PC-9 (cell line): ENCODE results near the gene SH3RF3. TPM values are rescaled to one million over a fixed set of nuclear protein-coding genes. Genes with fewer than 3 reads are reported as not detected.

Experiments
- BruUV-seq: library from RNA; stranded (reverse); fragments of 400-500 nt; replicated peaks from 2 replicates; lab custom pipeline; 2021; lab: Mats Ljungman, UMichigan
- CTCF ChIA-PET: fragments of 300-600 bp; sonication (Branson Sonifier 250); formaldehyde crosslinking; loops from one replicate; lab custom pipeline; 2022; ENCODE audit warnings: antibody characterized with exemption; lab: Charles Lee
- POLR2A ChIA-PET: fragments of 300-600 bp; sonication (Branson Sonifier 250); formaldehyde crosslinking; loops from one replicate; lab custom pipeline; 2022; ENCODE audit warnings: antibody characterized with exemption; ENCODE audit not compliant: unreplicated experiment; lab: Charles Lee
- DNase-seq, 2 experiments: peaks; one replicate each; pipeline versions ENCODE4 v3.0.0 to v3.0.0-alpha.2; 2015 to 2022; ENCODE audit warnings: mixed read lengths in 1 of 2
- H2AFZ ChIP-seq: fragments of 200-600 bp; sonication (generic); 2 replicates; pipeline ENCODE4 v1.8.1; 2017; ENCODE audit warnings: antibody characterized with exemption
- H3F3A ChIP-seq: fragments of 200-600 bp; sonication (generic); 2 replicates; pipeline ENCODE4 v1.8.1; 2017; ENCODE audit warnings: antibody characterized with exemption, mild to moderate bottlenecking, low read depth; ENCODE audit not compliant: insufficient read depth
- H3K27ac ChIP-seq: fragments of 200-600 bp; sonication (generic); 2 replicates; pipeline ENCODE4 v1.6.1; 2016; ENCODE audit warnings: mixed run types
- H3K27me3 ChIP-seq: fragments of 200-600 bp; sonication (generic); 2 replicates; pipeline ENCODE4 v1.6.1; 2016; ENCODE audit warnings: low read depth, mixed run types; ENCODE audit not compliant: insufficient read depth
- H3K36me3 ChIP-seq: fragments of 200-600 bp; sonication (generic); 2 replicates; pipeline ENCODE4 v1.6.1; 2016; ENCODE audit warnings: low read depth, mixed run types
- H3K4me1 ChIP-seq: fragments of 200-600 bp; sonication (generic); replicated peaks from 2 replicates; pipeline ENCODE4 v1.6.1; 2016; ENCODE audit warnings: mixed run types; ENCODE audit not compliant: insufficient read depth
- H3K4me2 ChIP-seq: fragments of 200-600 bp; sonication (generic); 2 replicates; pipeline ENCODE4 v1.6.1; 2017; ENCODE audit warnings: mixed run types
- H3K4me3 ChIP-seq: fragments of 200-600 bp; sonication (generic); 2 replicates; pipeline ENCODE4 v1.6.1; 2016; ENCODE audit warnings: mixed run types
- H3K79me2 ChIP-seq: fragments of 200-600 bp; sonication (generic); 2 replicates; pipeline ENCODE4 v1.6.1; 2017; ENCODE audit warnings: low read depth, mixed run types
- H3K9me2 ChIP-seq: fragments of 200-600 bp; sonication (generic); 2 replicates; pipeline ENCODE4 v1.8.1; 2017; ENCODE audit warnings: mild to moderate bottlenecking; ENCODE audit not compliant: insufficient read depth
- H3K9me3 ChIP-seq: fragments of 200-600 bp; sonication (generic); 2 replicates; pipeline ENCODE4 v1.8.1; 2016; ENCODE audit warnings: low read depth; ENCODE audit not compliant: insufficient read depth
- H4K20me1 ChIP-seq: fragments of 200-600 bp; sonication (generic); 2 replicates; pipeline ENCODE4 v1.8.1; 2017; ENCODE audit not compliant: insufficient read depth
- CTCF ChIP-seq: fragments of 200-600 bp; sonication (generic); conservative IDR thresholded peaks from 2 replicates; pipeline ENCODE4 v1.6.1; 2017; ENCODE audit warnings: mixed run types, antibody characterized with exemption, mild to moderate bottlenecking, moderate library complexity
- EZH2 ChIP-seq: fragments of 200-600 bp; sonication (generic); IDR thresholded peaks from 2 replicates; pipeline ENCODE4 v1.8.0; 2017; ENCODE audit warnings: antibody characterized with exemption, low read depth
- intact Hi-C: fragments of 100-400 bp; cut with micrococcal nuclease; formaldehyde crosslinking; loops from one replicate; pipeline ENCODE4 v1.10.0; 2022; ENCODE audit not compliant: unreplicated experiment
- total RNA-seq: library from RNA; stranded (reverse); gene quantifications from 2 replicates; pipeline ENCODE4 v1.2.3, GENCODE V29; 2021

SH3RF3 gene
- total RNA-seq, 1 experiment from 2014 or later, result 6.1 TPM

GRCh38 chr2:109537565-109538222 lies 408.7 kb downstream of the SH3RF3 start:
- ChIA-PET CTCF (no interaction called here), POLR2A (no interaction called here)
- H3F3A ChIP-seq, result no peaks in the 10 kb centered on the region
- H3K27ac ChIP-seq, result no peak overlapping the region
- peaks cover 3% of the 10 kb centered on the region; the same call in 1 of the 2 replicates for H3K36me3 ChIP-seq
- H3K9me2 ChIP-seq, result no peaks in the 10 kb centered on the region
- H4K20me1 ChIP-seq, result no peaks in the 10 kb centered on the region
- no TSS peak for BruUV-seq
- no peak for TF ChIP-seq EZH2
- TF ChIP-seq CTCF, result no peak
- H3K4me3 ChIP-seq, result no peak overlapping the region
- no peak overlapping the region for H3K4me2 ChIP-seq
- H2AFZ ChIP-seq, result no peak overlapping the region
- DNase-seq, result no peak
- H3K27me3 ChIP-seq, result no peaks in the 10 kb centered on the region
- no peaks in the 10 kb centered on the region for H3K4me1 ChIP-seq
- H3K79me2 ChIP-seq, result no peaks in the 10 kb centered on the region
- intact Hi-C loops, result no loop called here
- H3K9me3 ChIP-seq, result no peaks in the 10 kb centered on the region; the same call in 1 of the 2 replicates

- no peaks in the 10 kb centered on the region for H3K79me2 ChIP-seq
- H3K4me2 ChIP-seq, result no peak overlapping the region
- no peaks in the 10 kb centered on the region for H3K9me2 ChIP-seq
- no peaks in the 10 kb centered on the region for H3F3A ChIP-seq
- no TSS peak for BruUV-seq
- no peak overlapping the region for H3K4me3 ChIP-seq
- H3K36me3 ChIP-seq, result peaks cover 5% of the 10 kb centered on the region; the same call in 1 of the 2 replicates
- no peak overlapping the region for H2AFZ ChIP-seq
- no peaks in the 10 kb centered on the region for H4K20me1 ChIP-seq
- no peaks in the 10 kb centered on the region for H3K4me1 ChIP-seq
- H3K27ac ChIP-seq, result no peak overlapping the region
- intact Hi-C loops, result no loop called here
- no peaks in the 10 kb centered on the region for H3K27me3 ChIP-seq
- TF ChIP-seq CTCF, result no peak
- TF ChIP-seq EZH2, result no peak
- H3K9me3 ChIP-seq, result no peaks in the 10 kb centered on the region; the same call in 1 of the 2 replicates
- CTCF ChIA-PET, result no interaction called here
- POLR2A ChIA-PET, result no interaction called here
- DNase-seq, result no peak
These were observed 409.5 kb downstream of the SH3RF3 start for GRCh38 chr2:109538546-109538945.

DNA sequence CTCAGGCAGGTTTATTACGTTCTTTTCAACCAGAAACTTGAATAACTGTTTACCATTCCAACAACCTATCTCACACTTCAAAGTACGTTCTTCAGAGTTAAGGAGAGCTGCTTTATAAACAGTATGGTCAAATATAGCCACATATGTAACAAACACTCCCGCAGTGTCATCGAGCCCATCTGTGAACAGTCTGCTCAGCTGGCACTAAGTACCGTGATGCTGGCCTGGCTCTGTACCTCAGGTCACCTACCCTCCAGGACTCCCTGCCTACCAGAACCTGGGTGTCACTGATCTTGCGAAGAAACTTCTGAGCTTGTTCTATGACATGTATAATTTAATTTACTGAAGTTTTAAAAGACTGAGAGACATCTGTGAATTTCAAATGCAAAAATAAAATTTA lies 413.4 kb downstream of the SH3RF3 start:
- POLR2A ChIA-PET, result no interaction called here

More for the DNA sequence above, 413.4 kb downstream of the SH3RF3 start:
- TF ChIP-seq CTCF, result no peak
- no peak for TF ChIP-seq EZH2
- Histone ChIP-seq H3K4me2 (no peak overlapping the region), H4K20me1 (no peaks in the 10 kb centered on the region), H3K4me1 (no peaks in the 10 kb centered on the region), H3K27me3 (no peaks in the 10 kb centered on the region), H3K36me3 (peaks cover 5% of the 10 kb centered on the region; the same call in 1 of the 2 replicates), H3K4me3 (no peak overlapping the region), H2AFZ (no peak overlapping the region), H3K9me3 (no peaks in the 10 kb centered on the region), H3K9me2 (no peaks in the 10 kb centered on the region), H3K79me2 (no peaks in the 10 kb centered on the region), H3F3A (0 out of 2 replicates have a peak, but pooled peaks cover 9% of the 10 kb centered on the region), H3K27ac (no peak overlapping the region)
- no TSS peak for BruUV-seq
- intact Hi-C loops, result no loop called here
- CTCF ChIA-PET, result no interaction called here
- no peak for DNase-seq
